Neural progenitor cell (in vitro differentiated cells): ENCODE results near the gene REV3L.

Experiments used
- CTCF ChIP-seq: fragments of 200-600 bp; sonication (generic); IDR thresholded peaks from 2 replicates; pipeline ENCODE4 v1.5.1; 2017; ENCODE audit warnings: antibody characterized with exemption, mild to moderate bottlenecking
- EZH2phosphoT487 ChIP-seq: fragments of 200-600 bp; sonication (generic); IDR thresholded peaks from 2 replicates; pipeline ENCODE4 v1.6.1; 2017; ENCODE audit warnings: antibody characterized with exemption

- TF ChIP-seq EZH2phosphoT487 (no peak), CTCF (peak; percentile 3)
Measured at GRCh38 chr6:111482959-111483735, at the start of gene REV3L.
